ENCODE results near the gene SH3BGRL3. TPM values are rescaled to one million over a fixed set of nuclear protein-coding genes. Genes with fewer than 3 reads are reported as not detected.

Gene SH3BGRL3
- total RNA-seq, 3 donors from 2014 or later = 27.5 to 55.7 (median 50.1) TPM

DNA sequence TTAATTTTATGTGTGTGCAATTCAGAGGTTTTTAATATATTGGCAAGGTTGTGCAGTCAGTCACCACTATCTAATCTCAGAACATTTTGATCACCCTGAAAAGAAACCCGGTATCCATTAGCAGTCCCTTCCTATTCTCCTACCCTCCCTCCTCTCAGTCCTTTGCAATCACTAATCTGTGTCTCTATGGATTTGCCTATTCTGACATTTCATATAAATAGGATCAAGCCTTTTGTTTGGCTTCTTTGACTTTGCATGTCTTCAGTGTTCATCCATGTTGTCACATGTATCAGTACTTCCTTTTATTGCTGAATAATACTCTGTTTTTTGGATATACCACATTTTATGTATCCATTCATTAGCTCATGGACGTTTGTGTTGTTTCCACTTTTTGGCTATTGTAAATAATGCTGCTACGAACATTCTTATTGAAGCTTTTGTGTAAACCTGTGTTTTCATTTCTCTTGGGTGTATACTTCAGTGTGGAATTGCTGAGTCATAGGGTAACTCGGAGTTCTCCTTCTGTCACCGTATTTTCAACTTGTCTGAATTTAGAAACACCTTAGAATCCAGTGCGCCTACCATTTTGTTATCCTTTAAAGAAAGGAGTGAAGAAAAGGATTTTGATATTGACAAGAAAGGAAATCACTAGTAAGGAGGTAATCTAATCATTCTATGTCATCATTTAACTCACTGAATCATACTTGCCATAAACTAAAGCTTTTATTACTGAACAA is 42.5 kb upstream of the SH3BGRL3 start:
- Histone ChIP-seq H3K4me1 (no peaks in the 10 kb centered on the region), H3K27ac (no peak overlapping the region), H3K9me3 (no peaks in the 10 kb centered on the region), H3K4me3 (no peak overlapping the region), H3K36me3 (no peaks in the 10 kb centered on the region), H3K27me3 (no peaks in the 10 kb centered on the region)
- no peak for DNase-seq (ENCODE audit: low spot score in 2 of 2)
- TF ChIP-seq, protein P1, sequence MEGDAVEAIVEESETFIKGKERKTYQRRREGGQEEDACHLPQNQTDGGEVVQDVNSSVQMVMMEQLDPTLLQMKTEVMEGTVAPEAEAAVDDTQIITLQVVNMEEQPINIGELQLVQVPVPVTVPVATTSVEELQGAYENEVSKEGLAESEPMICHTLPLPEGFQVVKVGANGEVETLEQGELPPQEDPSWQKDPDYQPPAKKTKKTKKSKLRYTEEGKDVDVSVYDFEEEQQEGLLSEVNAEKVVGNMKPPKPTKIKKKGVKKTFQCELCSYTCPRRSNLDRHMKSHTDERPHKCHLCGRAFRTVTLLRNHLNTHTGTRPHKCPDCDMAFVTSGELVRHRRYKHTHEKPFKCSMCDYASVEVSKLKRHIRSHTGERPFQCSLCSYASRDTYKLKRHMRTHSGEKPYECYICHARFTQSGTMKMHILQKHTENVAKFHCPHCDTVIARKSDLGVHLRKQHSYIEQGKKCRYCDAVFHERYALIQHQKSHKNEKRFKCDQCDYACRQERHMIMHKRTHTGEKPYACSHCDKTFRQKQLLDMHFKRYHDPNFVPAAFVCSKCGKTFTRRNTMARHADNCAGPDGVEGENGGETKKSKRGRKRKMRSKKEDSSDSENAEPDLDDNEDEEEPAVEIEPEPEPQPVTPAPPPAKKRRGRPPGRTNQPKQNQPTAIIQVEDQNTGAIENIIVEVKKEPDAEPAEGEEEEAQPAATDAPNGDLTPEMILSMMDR (IDR thresholded peaks at IDR 0.05) = no peak
- no peak for TF ChIP-seq POLR2A (IDR thresholded peaks at IDR 0.05)
- no peak for TF ChIP-seq POLR2AphosphoS5 (IDR thresholded peaks at IDR 0.05)
- intact Hi-C loops (cut with DNase I; ENCODE audit: low total_unique reads) = loop anchor here (10.0 kb wide), 1 partner anchor 73 kb away; the partner anchor contains the start of genes C1orf232 and ZNF593

DNA sequence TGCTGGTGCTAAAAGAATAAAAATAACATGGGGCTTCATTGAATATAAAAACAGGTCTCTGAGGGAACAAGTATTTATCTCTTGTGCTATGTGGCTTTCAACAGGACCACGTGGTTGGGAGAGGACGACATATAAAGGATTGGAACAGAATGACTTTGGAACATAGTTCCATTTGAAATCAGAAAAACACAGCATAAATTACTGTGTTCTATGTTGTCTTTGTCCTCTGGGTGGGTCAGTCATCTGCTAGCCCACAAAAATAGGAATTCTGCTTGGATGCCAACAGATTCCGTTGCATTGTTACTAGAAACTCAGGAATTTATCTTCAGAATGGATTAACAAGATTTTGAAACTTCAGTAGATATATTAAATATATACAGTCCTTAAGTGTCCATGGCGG is 40.0 kb upstream of the SH3BGRL3 start:
- Histone ChIP-seq H3K36me3 (no peaks in the 10 kb centered on the region), H3K4me3 (no peak overlapping the region), H3K27ac (no peak overlapping the region), H3K9me3 (no peaks in the 10 kb centered on the region), H3K4me1 (no peaks in the 10 kb centered on the region), H3K27me3 (no peaks in the 10 kb centered on the region)
- no peak for TF ChIP-seq POLR2AphosphoS5 (IDR thresholded peaks at IDR 0.05)
- TF ChIP-seq, protein P1 (IDR thresholded peaks at IDR 0.05) = no peak
- no peak for TF ChIP-seq POLR2A (IDR thresholded peaks at IDR 0.05)
- intact Hi-C loops (cut with DNase I; ENCODE audit: low total_unique reads) = loop anchor here (10.0 kb wide), 1 partner anchor 75 kb away; the partner anchor contains the start of genes C1orf232 and ZNF593
- no peak for DNase-seq (ENCODE audit: low spot score in 2 of 2)

DNA sequence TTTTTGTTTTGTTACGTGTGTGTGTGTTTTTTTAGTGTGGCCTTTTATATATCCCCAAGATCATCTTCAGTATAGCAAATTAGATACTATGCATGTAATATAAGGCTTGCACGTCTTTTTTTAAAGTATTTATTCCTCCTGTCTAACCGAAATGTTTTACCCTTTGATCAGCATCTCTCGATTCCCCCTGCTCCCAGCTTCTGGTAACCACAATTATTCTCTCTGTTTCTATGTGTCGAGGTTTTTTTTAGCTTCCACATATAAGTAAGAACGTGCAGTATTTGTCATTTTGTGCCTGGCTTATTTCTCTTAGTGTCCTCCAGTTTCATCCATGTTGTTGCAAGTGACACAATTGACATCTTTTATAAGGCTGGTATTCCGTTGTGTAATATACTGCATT is 27.2 kb upstream of the SH3BGRL3 start:
- H3K36me3 ChIP-seq = no peaks in the 10 kb centered on the region
- H3K27me3 ChIP-seq = no peaks in the 10 kb centered on the region
- DNase-seq (ENCODE audit: low spot score in 2 of 2) = no peak
- no peak overlapping the region for H3K27ac ChIP-seq
- TF ChIP-seq, protein P1 (IDR thresholded peaks at IDR 0.05) = no peak
- no peak for TF ChIP-seq POLR2A (IDR thresholded peaks at IDR 0.05)
- no peak for TF ChIP-seq POLR2AphosphoS5 (IDR thresholded peaks at IDR 0.05)
- intact Hi-C loops (cut with DNase I; ENCODE audit: low total_unique reads) = no loop called here
- H3K4me1 ChIP-seq = no peaks in the 10 kb centered on the region
- no peaks in the 10 kb centered on the region for H3K9me3 ChIP-seq
- no peak overlapping the region for H3K4me3 ChIP-seq

DNA sequence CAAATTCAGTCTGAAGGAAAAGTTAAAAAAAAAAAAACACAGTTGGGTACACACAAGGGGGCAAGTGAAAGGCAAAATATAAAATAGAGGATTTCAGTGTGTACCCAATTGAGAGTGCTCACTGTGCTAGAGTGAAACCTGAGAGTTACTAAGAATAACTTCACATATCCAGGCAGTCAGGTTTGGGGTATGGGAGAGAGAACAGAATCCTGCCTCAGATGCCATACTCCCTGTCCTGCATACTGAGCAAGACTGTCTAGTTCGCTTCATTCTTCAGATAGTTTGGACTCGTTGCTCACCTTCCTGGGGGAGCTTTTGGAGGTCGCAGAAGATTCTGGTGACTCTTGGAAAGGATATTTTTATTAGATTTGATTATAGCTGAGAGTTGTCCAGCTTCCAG is 25.5 kb upstream of the SH3BGRL3 start:
- Histone ChIP-seq H3K4me3 (no peak overlapping the region), H3K27ac (no peak overlapping the region), H3K9me3 (no peaks in the 10 kb centered on the region), H3K27me3 (no peaks in the 10 kb centered on the region), H3K4me1 (no peaks in the 10 kb centered on the region), H3K36me3 (no peaks in the 10 kb centered on the region)
- no peak for DNase-seq (ENCODE audit: low spot score in 2 of 2)
- TF ChIP-seq POLR2AphosphoS5 (IDR thresholded peaks at IDR 0.05) (no peak), POLR2A (IDR thresholded peaks at IDR 0.05) (no peak)
- TF ChIP-seq, protein P1 (IDR thresholded peaks at IDR 0.05) = no peak
- intact Hi-C loops (cut with DNase I; ENCODE audit: low total_unique reads) = no loop called here

GRCh38 chr1:26257222-26257621 is 22.7 kb upstream of the SH3BGRL3 start:
- intact Hi-C loops (cut with DNase I; ENCODE audit: low total_unique reads) = no loop called here
- TF ChIP-seq POLR2AphosphoS5 (IDR thresholded peaks at IDR 0.05) (no peak), POLR2A (IDR thresholded peaks at IDR 0.05) (no peak)
- TF ChIP-seq, protein P1 (IDR thresholded peaks at IDR 0.05) = no peak
- Histone ChIP-seq H3K36me3 (peaks cover 5% of the 10 kb centered on the region), H3K4me1 (no peaks in the 10 kb centered on the region), H3K27me3 (no peaks in the 10 kb centered on the region), H3K27ac (no peak overlapping the region), H3K4me3 (no peak overlapping the region), H3K9me3 (no peaks in the 10 kb centered on the region)
- DNase-seq (ENCODE audit: low spot score in 2 of 2) = no peak
